Tibial artery (tissue), 4 donors: ENCODE data around the gene CTTNBP2.

Source experiments
- DNase-seq, 2 donors: peaks; one replicate each; pipeline ENCODE4 v3.0.0-alpha.2; 2019
- H3K27ac ChIP-seq, 2 donors: fragments of 200-600 bp; sonication (generic) in 1 of 2; 1 replicate in 1 of 2; 2 replicates in 1 of 2; pipeline ENCODE4 v1.5.1; 2018 to 2019; ENCODE audit warnings: mild to moderate bottlenecking in 1 of 2
- H3K27me3 ChIP-seq, 2 donors: fragments of 200-600 bp; sonication (generic) in 1 of 2; one replicate each; pipeline versions ENCODE4 v1.5.1 to v1.6.0; 2016 to 2019
- H3K36me3 ChIP-seq, 3 donors: fragments of 200-600 bp; sonication (generic) in 2 of 3; one replicate each; pipeline ENCODE4 v1.5.1; 2016 to 2019; ENCODE audit warnings: mild to moderate bottlenecking in 2 of 3
- H3K4me1 ChIP-seq, 4 donors: fragments of 200-600 bp; sonication (generic) in 2 of 4; 1 replicate in 3 of 4; 2 replicates in 1 of 4; pipeline ENCODE4 v1.5.1; 2016 to 2019
- H3K4me3 ChIP-seq, 2 donors: fragments of 200-600 bp; sonication (generic) in 1 of 2; 1 replicate in 1 of 2; 2 replicates in 1 of 2; pipeline ENCODE4 v1.5.1; 2018 to 2019; ENCODE audit warnings: mild to moderate bottlenecking in 2 of 2
- H3K9me3 ChIP-seq, 3 donors: fragments of 200-600 bp; sonication (generic) in 1 of 3; one replicate each; pipeline ENCODE4 v1.5.1; 2016 to 2019
- intact Hi-C: fragments of 100-400 bp; cut with DNase I; formaldehyde crosslinking; loops from one replicate; pipeline ENCODE4 v1.15.0; 2023; ENCODE audit warnings: low total_unique reads
- TF ChIP-seq, protein P1 (sequence below), 2 experiments: fragments of 200-600 bp in 1 of 2; fragments of 450-650 bp in 1 of 2; IDR thresholded peaks; one replicate each; pipeline ENCODE4 v1.5.1; 2017 to 2019; ENCODE audit warnings: antibody characterized with exemption in 2 of 2, mild to moderate bottlenecking in 1 of 2, moderate library complexity in 1 of 2

Gene CTTNBP2

DNA sequence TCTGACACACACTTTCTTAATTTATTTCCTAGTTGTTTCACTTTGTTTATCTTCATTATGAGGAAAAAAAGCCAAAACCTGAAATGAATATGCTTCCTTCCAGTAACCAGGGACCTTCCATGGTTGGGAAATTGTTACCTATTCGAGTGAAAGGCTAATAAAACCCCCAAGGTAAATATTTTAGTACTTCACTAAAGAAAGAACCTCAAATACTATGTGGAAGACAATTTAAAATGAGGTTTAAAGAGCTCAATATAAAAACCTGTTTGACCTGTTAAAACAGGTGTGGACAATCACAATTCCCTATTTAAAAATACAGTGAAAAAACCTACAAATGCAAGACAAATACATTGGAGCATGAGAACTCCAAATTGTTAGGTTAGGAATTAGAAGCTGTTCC lies 200.8 kb downstream of the CTTNBP2 start:
- TF ChIP-seq, protein P1, sequence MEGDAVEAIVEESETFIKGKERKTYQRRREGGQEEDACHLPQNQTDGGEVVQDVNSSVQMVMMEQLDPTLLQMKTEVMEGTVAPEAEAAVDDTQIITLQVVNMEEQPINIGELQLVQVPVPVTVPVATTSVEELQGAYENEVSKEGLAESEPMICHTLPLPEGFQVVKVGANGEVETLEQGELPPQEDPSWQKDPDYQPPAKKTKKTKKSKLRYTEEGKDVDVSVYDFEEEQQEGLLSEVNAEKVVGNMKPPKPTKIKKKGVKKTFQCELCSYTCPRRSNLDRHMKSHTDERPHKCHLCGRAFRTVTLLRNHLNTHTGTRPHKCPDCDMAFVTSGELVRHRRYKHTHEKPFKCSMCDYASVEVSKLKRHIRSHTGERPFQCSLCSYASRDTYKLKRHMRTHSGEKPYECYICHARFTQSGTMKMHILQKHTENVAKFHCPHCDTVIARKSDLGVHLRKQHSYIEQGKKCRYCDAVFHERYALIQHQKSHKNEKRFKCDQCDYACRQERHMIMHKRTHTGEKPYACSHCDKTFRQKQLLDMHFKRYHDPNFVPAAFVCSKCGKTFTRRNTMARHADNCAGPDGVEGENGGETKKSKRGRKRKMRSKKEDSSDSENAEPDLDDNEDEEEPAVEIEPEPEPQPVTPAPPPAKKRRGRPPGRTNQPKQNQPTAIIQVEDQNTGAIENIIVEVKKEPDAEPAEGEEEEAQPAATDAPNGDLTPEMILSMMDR (IDR thresholded peaks at IDR 0.05): no peak
- no peak overlapping the region for H3K27ac ChIP-seq
- H3K4me1 ChIP-seq: no peaks in the 10 kb centered on the region
- H3K27me3 ChIP-seq: no peaks in the 10 kb centered on the region
- DNase-seq: no peak
- H3K4me3 ChIP-seq: no peak overlapping the region
- H3K9me3 ChIP-seq: no peaks in the 10 kb centered on the region
- intact Hi-C loops: no loop called here
- H3K36me3 ChIP-seq: no peaks in the 10 kb centered on the region

DNA sequence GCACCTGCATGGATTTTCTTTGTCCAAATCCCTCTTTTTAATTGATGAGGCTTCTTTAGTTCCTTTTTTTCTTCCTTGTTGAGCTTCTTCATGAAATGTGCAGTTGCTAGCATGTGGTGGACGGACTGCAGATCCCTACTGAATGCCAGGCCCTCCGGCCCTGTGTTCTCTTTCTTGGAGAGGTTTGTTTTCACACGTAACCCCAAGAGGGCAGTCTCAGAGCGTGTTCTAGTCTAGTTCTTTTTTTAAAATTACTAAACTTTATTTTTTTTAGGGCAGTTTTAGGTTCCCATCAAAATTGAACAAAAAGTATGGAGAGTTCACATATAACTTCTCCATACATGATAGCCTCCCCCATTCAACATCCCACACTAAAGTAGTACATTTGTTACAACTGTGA lies 203.4 kb downstream of the CTTNBP2 start:
- TF ChIP-seq, protein P1 (IDR thresholded peaks at IDR 0.05): no peak

DNA sequence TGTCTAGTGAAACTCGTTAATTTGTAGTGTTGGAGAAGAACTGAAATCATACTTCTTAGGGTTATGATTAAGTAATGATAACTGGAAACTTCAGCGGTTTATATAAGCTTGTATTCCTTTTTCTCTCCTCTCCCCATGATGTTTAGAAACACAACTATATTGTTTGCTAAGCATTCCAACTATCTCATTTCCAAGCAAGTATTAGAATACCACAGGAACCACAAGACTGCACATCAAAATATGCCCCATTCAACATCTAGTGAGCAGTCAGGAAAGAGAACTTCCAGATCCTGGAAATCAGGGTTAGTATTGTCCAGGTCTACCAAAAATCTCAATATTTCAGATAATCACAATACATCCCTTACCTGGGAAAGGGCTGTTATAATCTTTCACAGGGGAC lies 205.8 kb downstream of the CTTNBP2 start:
- no peak for DNase-seq
- no peak overlapping the region for H3K27ac ChIP-seq
- H3K4me1 ChIP-seq: no peaks in the 10 kb centered on the region
- no peaks in the 10 kb centered on the region for H3K27me3 ChIP-seq
- intact Hi-C loops: no loop called here
- TF ChIP-seq, protein P1 (IDR thresholded peaks at IDR 0.05): no peak
- no peaks in the 10 kb centered on the region for H3K9me3 ChIP-seq
- no peak overlapping the region for H3K4me3 ChIP-seq
- no peaks in the 10 kb centered on the region for H3K36me3 ChIP-seq

More for the DNA sequence above, 203.4 kb downstream of the CTTNBP2 start:
- H3K27me3 ChIP-seq: no peaks in the 10 kb centered on the region
- no peaks in the 10 kb centered on the region for H3K9me3 ChIP-seq
- H3K27ac ChIP-seq: no peak overlapping the region
- H3K4me1 ChIP-seq: no peaks in the 10 kb centered on the region
- intact Hi-C loops: no loop called here
- no peaks in the 10 kb centered on the region for H3K36me3 ChIP-seq
- DNase-seq: no peak
- no peak overlapping the region for H3K4me3 ChIP-seq

DNA sequence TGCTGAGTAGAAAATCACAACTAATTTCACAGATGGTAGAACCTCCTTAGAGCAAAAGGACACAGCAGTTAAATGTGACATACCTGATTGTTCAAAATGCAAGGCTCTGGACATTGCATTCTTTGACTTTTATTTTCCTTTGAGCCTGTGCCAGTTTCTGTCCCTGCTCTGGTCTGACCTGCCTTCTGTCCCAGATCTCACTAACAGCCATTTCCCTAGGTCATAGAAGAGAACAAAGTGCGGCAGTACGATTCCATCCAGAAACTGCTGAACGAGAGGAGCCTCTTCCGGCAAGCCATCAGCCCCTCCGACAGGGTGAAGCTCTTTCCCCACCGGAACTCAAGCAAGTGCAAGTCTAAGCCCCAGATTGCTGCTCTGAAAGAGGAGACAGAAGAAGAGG lies 206.6 kb downstream of the CTTNBP2 start:
- TF ChIP-seq, protein P1 (IDR thresholded peaks at IDR 0.05): no peak
- no peak for DNase-seq
- H3K4me3 ChIP-seq: no peak overlapping the region
- intact Hi-C loops: no loop called here
- no peaks in the 10 kb centered on the region for H3K36me3 ChIP-seq
- H3K27ac ChIP-seq: no peak overlapping the region
- no peaks in the 10 kb centered on the region for H3K4me1 ChIP-seq
- no peaks in the 10 kb centered on the region for H3K27me3 ChIP-seq
- no peaks in the 10 kb centered on the region for H3K9me3 ChIP-seq

DNA sequence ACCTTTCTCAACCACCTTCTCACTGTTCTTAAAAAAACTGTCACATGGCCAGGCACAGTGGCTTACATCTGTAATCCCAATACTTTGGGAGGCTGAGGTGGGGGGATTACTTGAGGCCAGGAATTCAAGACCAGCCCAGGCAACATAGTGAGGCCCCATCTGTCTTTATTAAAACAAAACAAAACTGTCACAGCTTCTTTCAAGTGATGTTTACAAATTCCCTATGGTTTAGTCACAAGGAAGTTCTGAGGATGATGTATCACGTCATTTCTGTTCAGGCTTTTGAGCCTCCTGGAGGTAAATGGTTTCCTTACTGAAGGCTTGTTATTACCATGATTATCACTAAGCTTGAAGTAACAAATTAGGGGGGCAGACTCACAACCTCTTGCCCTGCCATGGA lies 207.2 kb downstream of the CTTNBP2 start:
- Histone ChIP-seq H3K9me3 (no peaks in the 10 kb centered on the region), H3K4me1 (no peaks in the 10 kb centered on the region), H3K27ac (no peak overlapping the region), H3K27me3 (no peaks in the 10 kb centered on the region), H3K4me3 (no peak overlapping the region), H3K36me3 (no peaks in the 10 kb centered on the region)
- DNase-seq: no peak
- TF ChIP-seq, protein P1 (IDR thresholded peaks at IDR 0.05): no peak
- intact Hi-C loops: no loop called here

DNA sequence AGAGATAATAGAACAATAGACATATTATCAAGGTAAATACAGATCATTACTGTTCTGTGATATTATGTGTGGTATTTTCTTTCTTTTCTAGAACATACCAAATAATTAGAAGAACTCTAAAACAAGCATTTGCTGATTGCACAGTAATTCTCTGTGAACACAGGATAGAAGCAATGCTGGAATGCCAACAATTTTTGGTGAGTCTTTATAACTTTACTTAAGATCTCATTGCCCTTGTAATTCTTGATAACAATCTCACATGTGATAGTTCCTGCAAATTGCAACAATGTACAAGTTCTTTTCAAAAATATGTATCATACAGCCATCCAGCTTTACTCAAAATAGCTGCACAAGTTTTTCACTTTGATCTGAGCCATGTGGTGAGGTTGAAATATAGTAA lies 207.9 kb downstream of the CTTNBP2 start:
- Histone ChIP-seq H3K4me3 (no peak overlapping the region), H3K27me3 (no peaks in the 10 kb centered on the region), H3K36me3 (no peaks in the 10 kb centered on the region), H3K27ac (no peak overlapping the region), H3K4me1 (peaks cover 0 to 5% (median under 1%) of the 10 kb centered on the region in 4 donors), H3K9me3 (no peaks in the 10 kb centered on the region)
- no peak for DNase-seq
- TF ChIP-seq, protein P1 (IDR thresholded peaks at IDR 0.05): no peak
- intact Hi-C loops: no loop called here
